BLaER1 (cell line): Measurements from ENCODE around the gene LSM2.
"Not testable (repeated sequence)": the region's sequence is repeated elsewhere in the genome, so short reads cannot be mapped to it uniquely, and the experiment has no call there.

Experiments used
- H3K27ac ChIP-seq: shearing (Covaris generic); formaldehyde crosslinking; 2 replicates; pipeline ENCODE4 v1.8.1; 2022
- H3K27me3 ChIP-seq: shearing (Covaris generic); formaldehyde crosslinking; 2 replicates; pipeline ENCODE4 v1.8.1; 2022
- H3K36me3 ChIP-seq: shearing (Covaris generic); formaldehyde crosslinking; 2 replicates; pipeline ENCODE4 v1.8.1; 2022
- H3K4me1 ChIP-seq: shearing (Covaris generic); formaldehyde crosslinking; 2 replicates; pipeline ENCODE4 v1.8.1; 2022
- H3K4me2 ChIP-seq: shearing (Covaris generic); formaldehyde crosslinking; 2 replicates; pipeline ENCODE4 v1.8.1; 2022
- H3K4me3 ChIP-seq: shearing (Covaris generic); formaldehyde crosslinking; 2 replicates; pipeline ENCODE4 v1.8.1; 2022
- H3K9ac ChIP-seq: shearing (Covaris generic); formaldehyde crosslinking; 2 replicates; pipeline ENCODE4 v1.8.1; 2022
- H3K9me3 ChIP-seq: shearing (Covaris generic); formaldehyde crosslinking; 2 replicates; pipeline ENCODE4 v1.8.1; 2022
- H4K20me1 ChIP-seq: shearing (Covaris generic); formaldehyde crosslinking; 2 replicates; pipeline ENCODE4 v1.8.1; 2022
- Cebpa-rat ChIP-seq: shearing (Covaris generic); IDR thresholded peaks from 2 replicates; pipeline ENCODE4 v1.8.1; 2022

LSM2 gene

DNA sequence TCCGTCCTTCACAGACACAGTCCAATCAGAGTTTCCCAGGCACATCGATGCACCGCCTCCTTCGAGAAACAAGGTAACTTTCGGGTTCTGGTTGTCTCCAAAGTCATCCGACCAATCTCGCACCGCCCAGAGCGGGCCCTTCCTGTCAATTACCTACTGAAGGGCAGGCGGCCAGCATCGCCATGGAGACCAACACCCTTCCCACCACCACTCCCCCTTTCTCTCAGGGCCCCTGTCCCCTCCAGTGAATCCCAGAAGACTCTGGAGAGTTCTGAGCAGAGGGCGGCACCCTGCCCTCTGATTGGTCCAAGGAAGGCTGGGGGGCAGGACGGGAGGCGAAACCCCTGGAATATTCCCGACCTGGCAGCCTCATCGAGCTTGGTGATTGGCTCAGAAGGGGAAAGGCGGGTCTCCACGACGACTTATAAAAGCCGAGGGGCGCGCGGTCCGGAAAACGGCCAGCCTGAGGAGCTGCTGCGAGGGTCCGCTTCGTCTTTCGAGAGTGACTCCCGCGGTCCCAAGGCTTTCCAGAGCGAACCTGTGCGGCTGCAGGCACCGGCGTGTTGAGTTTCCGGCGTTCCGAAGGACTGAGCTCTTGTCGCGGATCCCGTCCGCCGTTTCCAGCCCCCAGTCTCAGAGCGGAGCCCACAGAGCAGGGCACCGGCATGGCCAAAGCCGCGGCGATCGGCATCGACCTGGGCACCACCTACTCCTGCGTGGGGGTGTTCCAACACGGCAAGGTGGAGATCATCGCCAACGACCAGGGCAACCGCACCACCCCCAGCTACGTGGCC lies 20.7 kb upstream of the LSM2 start, which contains the start of gene HSPA1B:
Gene HSPA1B (plus strand): TSS at position 453 of the 794 bp plus-strand sequence. CDS start 213 bp downstream, at position 666.
- no peaks in the 10 kb centered on the region for H3K9me3 ChIP-seq
- H3K27me3 ChIP-seq: no peaks in the 10 kb centered on the region
- H3K9ac ChIP-seq: peak within 1 kb of the TSS; percentile 79
- peaks cover 48% of the 10 kb centered on the region for H3K4me1 ChIP-seq
- peak within 1 kb of the TSS; percentile 75 for H3K4me3 ChIP-seq
- no peaks in the 10 kb centered on the region for H4K20me1 ChIP-seq
- TF ChIP-seq Cebpa-rat: no peak
- peak within 1 kb of the TSS; percentile 96 for H3K4me2 ChIP-seq
- H3K27ac ChIP-seq: peak within 1 kb of the TSS; percentile 91
- no peaks in the 10 kb centered on the region for H3K36me3 ChIP-seq

DNA sequence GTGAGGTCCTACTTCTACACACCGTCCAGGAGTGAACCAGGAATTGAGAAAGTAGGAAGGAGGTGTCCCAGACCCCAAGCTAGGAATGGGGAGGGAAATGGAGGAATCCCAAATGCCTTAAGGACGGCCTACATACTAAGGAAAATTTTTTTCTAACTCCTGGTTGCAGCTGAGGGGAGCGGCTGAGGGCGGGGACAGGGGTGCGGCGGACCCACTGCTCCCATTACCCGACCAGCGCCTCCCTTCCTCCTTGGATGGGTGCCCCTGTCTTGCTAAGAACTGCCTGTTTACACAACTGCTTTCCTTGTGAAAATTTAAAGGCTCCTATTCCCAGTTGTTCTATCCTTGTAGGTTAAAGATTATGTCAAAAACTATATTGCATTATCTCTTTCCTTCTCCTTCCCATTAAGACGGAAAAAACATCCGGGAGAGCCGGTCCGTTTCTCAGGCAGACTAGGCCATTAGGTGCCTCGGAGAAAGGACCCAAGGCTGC lies 20.1 kb upstream of the LSM2 start:
- H4K20me1 ChIP-seq: no peaks in the 10 kb centered on the region
- H3K4me2 ChIP-seq: peak overlapping the region; percentile 96
- peak overlapping the region; percentile 79 for H3K9ac ChIP-seq
- peak overlapping the region; percentile 91 for H3K27ac ChIP-seq
- TF ChIP-seq Cebpa-rat: no peak
- no peaks in the 10 kb centered on the region for H3K27me3 ChIP-seq
- no peaks in the 10 kb centered on the region for H3K36me3 ChIP-seq
- H3K4me1 ChIP-seq: peaks cover 45% of the 10 kb centered on the region
- peak overlapping the region; percentile 75 for H3K4me3 ChIP-seq
- H3K9me3 ChIP-seq: no peaks in the 10 kb centered on the region

DNA sequence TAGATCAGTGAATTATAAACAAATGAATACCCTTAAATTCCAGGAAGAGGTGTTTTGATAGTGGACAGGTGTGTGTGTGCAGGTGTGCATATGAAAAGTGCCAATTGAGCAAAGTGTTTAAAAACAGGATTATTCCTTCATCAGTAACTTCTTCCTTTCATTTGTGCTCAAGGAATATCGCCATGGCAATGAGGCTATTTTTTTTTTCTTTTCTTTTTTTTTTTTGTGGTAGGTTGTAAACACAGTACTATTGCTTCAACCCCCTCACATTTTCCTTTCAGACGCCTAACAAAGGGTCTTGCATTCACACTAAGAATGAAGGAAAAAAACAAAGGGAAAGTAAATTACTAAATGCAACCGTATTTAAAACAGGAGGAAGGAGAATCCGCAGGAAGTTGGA lies 18.8 kb upstream of the LSM2 start:
- no peak for TF ChIP-seq Cebpa-rat
- Histone ChIP-seq H3K36me3 (no peaks in the 10 kb centered on the region), H3K27ac (no peak overlapping the region), H3K4me3 (no peak overlapping the region), H3K4me1 (peaks cover 43% of the 10 kb centered on the region), H3K4me2 (peak overlapping the region; percentile 96), H3K27me3 (no peaks in the 10 kb centered on the region), H4K20me1 (no peaks in the 10 kb centered on the region), H3K9ac (no peak overlapping the region), H3K9me3 (no peaks in the 10 kb centered on the region)

DNA sequence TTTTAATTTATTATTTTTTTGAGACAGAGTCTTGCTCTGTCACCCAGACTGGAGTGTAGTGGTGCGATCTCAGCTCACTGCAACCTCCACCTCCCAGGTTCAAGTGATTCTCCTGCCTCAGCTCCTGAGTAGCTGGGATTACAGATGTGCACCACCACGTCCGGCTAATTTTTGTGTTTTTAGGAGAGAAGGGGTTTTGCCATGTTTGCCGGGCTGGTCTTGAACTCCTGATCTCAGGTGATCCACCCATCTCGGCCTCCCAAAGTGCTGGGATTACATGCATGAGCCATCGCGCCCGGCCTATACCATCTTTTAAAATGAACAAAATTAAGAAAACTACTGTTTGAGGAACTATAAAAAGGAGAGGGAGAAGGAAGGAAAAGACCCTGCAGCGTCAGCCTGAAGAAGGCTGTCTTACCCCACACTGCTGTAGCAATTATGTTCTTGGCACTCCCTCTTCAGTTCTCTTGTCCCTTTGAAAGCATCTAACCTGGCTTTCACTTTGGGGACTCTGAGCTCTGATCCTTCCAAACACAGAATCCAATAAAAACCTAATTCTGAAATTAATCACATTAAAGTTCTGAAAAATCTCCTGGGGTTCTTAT lies 16.9 kb upstream of the LSM2 start:
- H3K27ac ChIP-seq, H4K20me1 ChIP-seq, H3K9me3 ChIP-seq, H3K4me2 ChIP-seq, H3K36me3 ChIP-seq, H3K27me3 ChIP-seq, H3K4me3 ChIP-seq, H3K9ac ChIP-seq: not testable (repeated sequence)
- H3K4me1 ChIP-seq: peaks cover 45% of the 10 kb centered on the region

DNA sequence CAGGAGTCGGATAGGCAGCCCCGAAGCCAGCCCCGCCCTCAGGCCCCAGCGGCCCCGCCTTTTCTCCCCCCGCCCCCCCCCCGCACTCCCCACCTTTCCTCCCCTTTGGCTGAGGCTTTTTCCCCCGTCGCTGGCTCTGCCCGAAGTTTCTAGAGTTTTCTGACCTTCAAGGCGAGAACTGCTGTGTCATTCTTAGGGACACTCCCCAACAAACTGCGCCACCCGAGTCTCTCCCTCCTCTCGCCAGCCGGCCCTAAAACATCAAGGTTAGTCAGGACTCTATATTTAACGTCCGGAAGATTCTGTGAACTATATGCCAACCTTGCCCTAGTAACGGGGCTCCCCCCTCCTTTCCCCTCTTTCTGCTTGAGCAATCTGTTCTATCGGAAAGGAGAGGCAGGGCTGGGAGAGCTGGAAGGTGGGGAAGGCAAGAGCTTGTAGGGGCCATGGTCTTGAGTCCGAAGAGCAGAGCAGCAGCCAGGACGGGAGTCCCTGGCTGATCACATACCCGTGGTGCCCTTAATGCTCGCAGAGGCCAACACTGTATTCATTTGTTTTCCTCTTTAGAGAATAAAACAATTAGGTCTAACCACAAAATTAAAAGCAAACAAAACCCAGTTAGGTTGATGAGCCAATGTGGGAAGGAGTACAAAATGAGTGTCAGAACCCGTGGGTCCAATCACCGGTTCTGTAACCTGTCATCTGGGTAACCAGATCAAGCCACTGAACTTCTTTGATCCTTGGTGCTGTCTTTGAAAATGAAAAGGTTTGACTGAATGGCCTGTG lies 15.5 kb upstream of the LSM2 start:
- TF ChIP-seq Cebpa-rat: no peak

DNA sequence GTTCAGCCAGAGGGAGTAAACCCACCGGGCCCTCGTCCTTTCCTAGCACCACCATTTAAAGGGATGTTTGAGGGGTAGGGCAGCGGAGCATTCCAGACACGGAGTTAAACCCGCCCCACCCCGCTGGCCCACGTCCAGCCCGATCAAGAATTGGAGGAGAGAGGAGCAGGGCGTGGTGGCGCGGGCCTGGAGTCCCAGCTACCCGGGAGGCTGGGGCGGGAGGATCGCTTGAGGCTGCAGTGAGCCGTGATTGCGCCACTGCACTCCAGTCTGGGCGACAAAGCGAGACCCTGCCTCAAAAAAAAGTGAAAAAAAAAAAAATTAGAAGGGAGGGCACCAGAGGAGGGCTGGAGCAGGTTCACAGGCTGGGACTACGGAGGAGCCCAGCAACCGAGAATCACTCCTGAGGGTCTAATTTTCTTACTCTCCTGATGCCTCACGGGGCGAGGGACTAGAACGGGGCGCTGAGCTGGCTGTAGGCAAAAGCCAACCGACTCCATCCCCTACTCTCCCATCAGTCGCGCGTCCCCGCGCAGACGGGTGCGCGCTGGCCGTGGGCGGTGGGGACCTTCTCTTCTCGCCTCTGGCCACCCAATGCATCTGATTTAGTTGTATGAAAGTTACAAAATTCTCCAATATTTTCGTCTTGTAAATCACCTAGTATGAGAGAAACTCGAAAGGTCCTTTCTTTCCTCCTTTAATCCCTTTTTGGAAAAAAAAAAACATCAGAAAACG lies 14.7 kb upstream of the LSM2 start:
- peaks cover 56% of the 10 kb centered on the region for H3K4me1 ChIP-seq
- H3K27ac ChIP-seq: peak overlapping the region; percentile 81
- H3K4me3 ChIP-seq: peak overlapping the region; percentile 71
- no peaks in the 10 kb centered on the region for H3K36me3 ChIP-seq
- H3K27me3 ChIP-seq: no peaks in the 10 kb centered on the region
- H3K4me2 ChIP-seq: peak overlapping the region; percentile 94
- H4K20me1 ChIP-seq: no peaks in the 10 kb centered on the region
- H3K9ac ChIP-seq: peak overlapping the region; percentile 81
- no peaks in the 10 kb centered on the region for H3K9me3 ChIP-seq
- no peak; the same call in 1 of the 2 replicates for TF ChIP-seq Cebpa-rat

More for the DNA sequence above, 15.5 kb upstream of the LSM2 start:
- Histone ChIP-seq H3K27ac (peak overlapping the region; percentile 81), H4K20me1 (no peaks in the 10 kb centered on the region), H3K27me3 (no peaks in the 10 kb centered on the region), H3K4me3 (peak overlapping the region; percentile 71), H3K36me3 (no peaks in the 10 kb centered on the region), H3K9me3 (no peaks in the 10 kb centered on the region), H3K4me1 (peaks cover 59% of the 10 kb centered on the region), H3K4me2 (peak overlapping the region; percentile 94), H3K9ac (peak overlapping the region; percentile 81)

DNA sequence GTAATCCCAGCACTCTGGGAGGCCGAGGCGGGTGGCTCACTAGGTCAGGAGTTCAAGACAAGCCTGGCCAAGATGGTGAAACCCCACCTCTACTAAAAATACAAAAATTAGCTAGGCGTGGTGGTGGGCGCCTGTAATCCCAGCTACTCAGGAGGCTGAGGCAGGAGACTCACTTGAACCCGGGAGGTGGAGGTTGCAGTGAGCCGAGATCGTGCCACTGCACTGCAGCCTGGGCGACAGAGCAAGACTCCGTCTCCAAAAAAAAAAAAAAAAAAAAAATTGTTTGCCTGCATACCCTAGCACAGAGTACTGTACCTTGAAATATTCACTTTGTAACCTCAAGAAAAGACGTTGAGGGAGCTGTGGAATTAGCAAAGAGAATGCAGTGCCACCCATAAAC lies 13.6 kb upstream of the LSM2 start:
- not testable (repeated sequence) for H3K9ac ChIP-seq, H3K27me3 ChIP-seq, H3K9me3 ChIP-seq, H3K4me3 ChIP-seq, H4K20me1 ChIP-seq, H3K36me3 ChIP-seq, H3K27ac ChIP-seq
- peak overlapping the region; percentile 94 for H3K4me2 ChIP-seq
- peaks cover 48% of the 10 kb centered on the region for H3K4me1 ChIP-seq

DNA sequence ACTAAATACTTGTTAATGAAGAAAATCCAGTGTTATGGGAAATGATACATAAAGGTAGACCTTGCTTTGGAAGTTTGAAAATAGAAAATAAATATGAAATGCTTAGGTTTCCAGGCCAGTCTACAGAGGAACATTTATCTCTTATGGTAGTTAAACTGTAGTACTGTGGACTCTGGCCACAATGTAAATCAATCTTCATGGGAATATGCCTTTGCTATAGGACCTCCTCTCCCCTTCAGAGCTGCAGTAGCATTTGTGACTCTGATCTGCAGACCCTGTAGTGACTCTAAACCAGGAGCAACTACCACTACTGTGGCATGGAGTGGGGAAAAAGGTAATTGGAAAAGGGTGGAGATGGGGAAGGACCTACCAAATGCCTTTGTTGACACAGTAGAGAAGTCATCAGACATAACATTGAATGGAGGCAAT lies 13.1 kb upstream of the LSM2 start:
- TF ChIP-seq Cebpa-rat: no peak
- Histone ChIP-seq H3K4me3 (no peak overlapping the region), H3K27ac (no peak overlapping the region), H3K9me3 (no peaks in the 10 kb centered on the region), H3K4me1 (peaks cover 53% of the 10 kb centered on the region), H3K4me2 (no peak overlapping the region), H3K36me3 (no peaks in the 10 kb centered on the region), H3K9ac (no peak overlapping the region), H4K20me1 (no peaks in the 10 kb centered on the region), H3K27me3 (peaks cover 8% of the 10 kb centered on the region)

DNA sequence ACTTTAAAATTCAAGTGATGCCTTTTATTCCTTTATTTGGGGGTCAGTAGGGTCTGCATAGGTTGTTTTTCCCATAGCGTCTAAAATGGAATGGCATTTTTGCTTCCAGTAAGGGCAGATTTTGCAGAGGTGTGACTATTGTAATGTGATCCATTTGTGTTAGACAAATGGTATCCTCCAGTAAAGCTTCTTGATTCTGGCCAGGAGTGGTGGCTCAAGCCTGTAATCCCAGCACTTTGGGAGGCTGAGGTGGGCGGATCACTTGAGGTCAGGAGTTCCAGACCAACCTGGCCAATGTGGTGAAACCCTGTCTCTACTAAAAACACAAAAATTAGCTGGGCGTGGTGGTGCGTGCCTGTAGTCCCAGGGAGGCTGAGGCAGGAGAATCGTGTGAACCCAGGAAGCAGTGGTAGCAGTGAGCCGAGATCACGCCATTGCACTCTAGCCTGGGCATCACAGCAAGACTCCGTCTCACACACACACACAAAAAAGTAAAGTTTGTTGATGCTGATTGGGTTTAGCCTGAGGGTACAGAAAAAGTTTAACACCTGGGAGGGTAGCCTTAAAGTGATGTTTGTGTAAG lies 11.3 kb upstream of the LSM2 start:
- not testable (repeated sequence) for H3K9ac ChIP-seq, H3K9me3 ChIP-seq, H3K36me3 ChIP-seq, H4K20me1 ChIP-seq
- Histone ChIP-seq H3K4me1 (peaks cover 53% of the 10 kb centered on the region), H3K4me2 (peak overlapping the region; percentile 83), H3K27ac (peak overlapping the region; percentile 49; the same call in 1 of the 2 replicates), H3K27me3 (peaks cover 26% of the 10 kb centered on the region), H3K4me3 (peak overlapping the region; percentile 65)

DNA sequence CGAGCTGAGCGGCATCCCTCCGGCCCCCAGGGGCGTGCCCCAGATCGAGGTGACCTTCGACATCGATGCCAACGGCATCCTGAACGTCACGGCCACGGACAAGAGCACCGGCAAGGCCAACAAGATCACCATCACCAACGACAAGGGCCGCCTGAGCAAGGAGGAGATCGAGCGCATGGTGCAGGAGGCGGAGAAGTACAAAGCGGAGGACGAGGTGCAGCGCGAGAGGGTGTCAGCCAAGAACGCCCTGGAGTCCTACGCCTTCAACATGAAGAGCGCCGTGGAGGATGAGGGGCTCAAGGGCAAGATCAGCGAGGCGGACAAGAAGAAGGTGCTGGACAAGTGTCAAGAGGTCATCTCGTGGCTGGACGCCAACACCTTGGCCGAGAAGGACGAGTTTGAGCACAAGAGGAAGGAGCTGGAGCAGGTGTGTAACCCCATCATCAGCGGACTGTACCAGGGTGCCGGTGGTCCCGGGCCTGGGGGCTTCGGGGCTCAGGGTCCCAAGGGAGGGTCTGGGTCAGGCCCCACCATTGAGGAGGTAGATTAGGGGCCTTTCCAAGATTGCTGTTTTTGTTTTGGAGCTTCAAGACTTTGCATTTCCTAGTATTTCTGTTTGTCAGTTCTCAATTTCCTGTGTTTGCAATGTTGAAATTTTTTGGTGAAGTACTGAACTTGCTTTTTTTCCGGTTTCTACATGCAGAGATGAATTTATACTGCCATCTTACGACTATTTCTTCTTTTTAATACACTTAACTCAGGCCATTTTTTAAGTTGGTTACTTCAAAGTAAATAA lies 10.6 kb upstream of the LSM2 start:
- H4K20me1 ChIP-seq, H3K9me3 ChIP-seq, H3K36me3 ChIP-seq: not testable (repeated sequence)
- H3K4me3 ChIP-seq: peak overlapping the region; percentile 65
- peak overlapping the region; percentile 68; the same call in 1 of the 2 replicates for H3K9ac ChIP-seq
- H3K27ac ChIP-seq: peak overlapping the region; percentile 49; the same call in 1 of the 2 replicates
- H3K27me3 ChIP-seq: peaks cover 33% of the 10 kb centered on the region
- H3K4me2 ChIP-seq: peak overlapping the region; percentile 83
- peaks cover 46% of the 10 kb centered on the region for H3K4me1 ChIP-seq
